Measurements from ENCODE around the gene TYR.
"Not testable (repeated sequence)": the region's sequence is repeated elsewhere in the genome, so short reads cannot be mapped to it uniquely, and the experiment has no call there.

- not testable (repeated sequence) for TF ChIP-seq EZH2 (IDR thresholded peaks at IDR 0.05; ENCODE audit: insufficient read depth, poor library complexity, severe bottlenecking); EZH2phosphoT487 (IDR thresholded peaks at IDR 0.05; ENCODE audit: insufficient read depth, low read depth)
Observed at GRCh38 chr11:89286601-89287000, 108.9 kb downstream of the TYR start.
